GM21381 (cell line): ENCODE measurements around the gene AQP2.
"Not testable (repeated sequence)": the region's sequence is repeated elsewhere in the genome, so short reads cannot be mapped to it uniquely, and the experiment has no call there.

Experiments
- ATAC-seq: cut with Tn5 transposase; IDR thresholded peaks from one replicate; pipeline ENCODE4 v1.9.1; 2021; ENCODE audit warnings: mild to moderate bottlenecking, moderate library complexity; ENCODE audit not compliant: unreplicated experiment

Gene AQP2

DNA sequence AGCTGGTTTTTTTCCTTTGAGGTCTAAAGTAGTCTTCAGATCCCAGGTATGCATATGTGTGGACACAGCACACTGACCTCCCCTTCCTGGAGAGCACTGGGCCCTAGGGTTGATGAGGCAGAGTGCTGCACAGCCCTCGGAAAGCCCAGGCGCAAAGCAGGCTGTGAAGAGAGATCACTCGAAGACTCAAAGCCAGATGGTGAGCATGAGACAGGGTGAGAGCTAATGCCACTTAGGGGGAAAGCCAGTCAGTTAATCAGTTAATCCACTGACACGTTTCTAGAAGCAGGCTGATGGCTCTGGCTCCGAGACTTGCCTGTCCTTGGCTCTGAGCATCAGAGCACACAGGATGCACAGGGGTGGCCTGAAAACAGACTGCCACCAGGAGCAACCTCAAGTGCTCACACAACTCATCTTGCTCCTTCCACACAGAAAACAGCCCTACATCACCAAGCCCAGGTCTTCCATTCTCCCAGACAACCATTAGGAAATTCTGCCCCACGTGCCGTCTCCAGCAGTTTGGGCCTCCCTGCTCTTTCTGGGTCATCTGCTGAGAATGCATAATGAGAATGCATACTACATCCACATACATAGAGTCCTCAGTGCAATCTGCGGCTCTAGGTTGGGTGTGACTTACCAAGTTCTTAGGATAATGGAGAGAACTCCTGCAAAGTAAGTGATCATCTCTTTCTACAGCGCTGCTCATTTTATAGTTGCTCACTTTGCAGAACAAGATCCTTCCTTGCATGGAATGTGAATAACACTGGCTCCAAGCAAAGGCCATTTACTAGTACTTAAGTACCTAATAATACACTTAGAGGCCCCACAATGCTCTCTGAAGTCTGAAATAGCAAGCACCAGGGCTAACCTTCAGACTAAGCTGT, 34.2 kb downstream of the AQP2 start:
- ATAC-seq = no peak

DNA sequence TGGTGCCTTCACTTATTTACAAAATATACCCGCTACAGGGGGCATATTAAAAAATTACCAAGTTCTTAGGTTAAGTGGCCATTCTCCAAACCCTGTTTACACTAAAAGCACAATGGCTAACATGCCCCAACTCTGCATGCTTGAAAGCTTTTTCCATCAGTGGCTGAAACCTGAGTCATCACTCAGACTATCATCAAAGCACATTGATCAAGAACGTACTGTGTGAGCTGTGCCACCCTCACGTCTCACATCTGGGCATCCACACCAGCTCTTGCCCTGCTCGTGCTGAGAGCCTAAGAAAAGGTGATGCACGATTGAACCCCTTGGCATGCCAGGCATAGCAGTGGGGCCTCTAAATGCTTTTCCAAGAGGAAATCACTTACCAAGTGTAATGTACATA, 35.4 kb downstream of the AQP2 start:
- no peak for ATAC-seq

DNA sequence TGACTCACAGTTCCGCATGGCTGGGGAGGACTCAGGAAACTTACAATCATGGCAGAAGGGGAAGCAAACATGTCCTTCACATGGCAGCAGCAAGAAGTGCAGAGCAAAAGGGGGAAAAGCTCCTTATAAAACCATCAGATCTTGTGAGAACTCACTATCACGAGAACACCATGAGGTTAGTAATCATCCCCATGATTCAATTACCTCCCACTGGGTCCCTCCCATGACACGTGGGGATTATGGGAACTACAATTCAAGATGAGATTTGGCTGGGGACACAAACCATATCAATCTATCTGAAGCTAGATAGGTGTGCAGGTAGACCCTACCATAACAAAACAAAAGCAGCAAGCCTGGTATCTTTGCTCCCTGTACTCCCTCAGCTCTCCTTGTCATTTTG, 35.9 kb downstream of the AQP2 start:
- ATAC-seq = not testable (repeated sequence)

DNA sequence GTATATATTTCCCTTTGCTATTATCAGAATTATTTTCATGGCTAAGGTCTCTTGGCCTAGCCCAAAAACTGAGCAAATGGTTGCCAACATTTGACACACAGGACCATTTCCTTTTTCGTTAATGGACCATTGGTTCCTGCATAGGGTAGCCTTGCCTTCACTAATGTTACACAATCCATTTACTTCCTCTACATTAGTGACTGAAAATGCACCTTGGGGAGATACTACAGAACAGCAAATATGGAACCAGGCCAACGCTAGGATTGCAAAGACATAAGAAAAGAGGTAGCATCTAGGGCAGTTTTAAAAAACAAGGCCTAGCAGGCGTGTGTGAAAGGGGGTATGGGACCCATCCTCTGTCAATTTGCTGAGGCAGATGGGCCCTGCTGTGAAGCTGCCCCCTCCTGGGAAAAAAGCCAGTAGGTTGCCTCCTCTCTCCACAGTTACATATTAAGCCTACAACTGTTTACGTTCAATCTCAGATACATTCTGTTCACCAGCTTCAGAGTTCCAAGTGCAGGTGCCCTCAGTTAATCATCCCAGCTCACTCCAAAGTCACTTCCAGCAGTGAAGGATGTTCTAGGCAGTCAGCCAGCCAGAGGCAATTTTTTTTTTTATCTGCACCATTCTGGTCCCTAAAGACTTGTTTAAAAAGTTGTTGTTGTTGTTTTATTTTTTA, 37.2 kb downstream of the AQP2 start:
- ATAC-seq = no peak

DNA sequence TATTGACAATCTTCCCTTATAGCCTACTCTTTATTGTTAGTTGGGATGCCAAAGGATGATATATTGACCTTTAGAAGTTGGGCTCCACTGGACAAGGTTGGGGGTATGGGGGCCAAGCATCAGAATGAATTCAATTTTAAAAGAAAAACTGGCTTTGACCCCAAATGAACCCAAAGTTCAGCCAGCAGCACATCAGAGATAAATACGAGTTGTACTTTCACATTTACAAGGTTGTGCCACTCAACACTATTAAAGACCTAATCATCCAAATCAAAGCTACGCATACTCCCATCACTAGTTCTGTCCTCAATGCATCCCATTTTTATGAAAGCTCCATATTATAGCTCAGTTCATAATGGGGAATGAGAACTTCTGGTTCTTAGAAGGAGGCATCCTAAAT, 38.9 kb downstream of the AQP2 start:
- not testable (repeated sequence) for ATAC-seq

DNA sequence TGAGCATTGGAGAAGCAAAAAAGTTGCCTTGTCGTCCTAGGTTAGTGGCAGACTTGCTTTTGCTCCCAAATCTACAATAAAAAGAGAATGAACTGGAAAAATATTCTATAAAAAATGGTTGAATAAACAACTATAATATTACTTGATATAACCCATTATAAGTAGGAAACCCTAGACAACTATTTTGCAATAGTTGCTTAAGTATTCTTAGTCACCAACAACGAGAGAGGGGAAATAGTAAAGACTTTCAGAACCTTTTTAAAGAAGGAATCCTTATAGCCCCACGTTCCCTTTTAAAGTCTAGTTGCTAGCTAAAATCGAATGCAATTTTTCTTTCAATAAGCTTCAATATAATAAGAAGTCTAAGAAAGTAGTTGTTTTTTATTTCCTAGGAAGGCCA, 39.7 kb downstream of the AQP2 start:
- ATAC-seq = no peak

DNA sequence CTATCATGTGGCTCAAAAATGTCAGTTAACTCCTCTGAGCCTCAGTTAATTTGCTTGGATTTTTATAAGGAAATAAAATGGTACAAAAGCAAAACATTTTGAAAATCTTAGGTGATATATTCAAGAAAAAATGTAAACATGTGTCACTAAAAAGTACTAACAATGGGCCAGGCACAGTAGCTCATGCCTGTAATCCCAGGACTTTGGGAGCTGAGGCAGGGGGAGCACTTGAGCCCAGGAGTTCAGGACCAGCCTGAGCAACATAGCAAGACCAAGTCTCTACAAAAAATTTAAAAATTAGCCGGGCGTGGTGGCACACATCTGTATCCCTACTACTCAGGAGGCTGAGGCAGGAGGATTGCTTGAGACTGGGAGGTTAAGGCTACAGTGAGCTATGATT, 47.9 kb downstream of the AQP2 start:
- no peak for ATAC-seq

DNA sequence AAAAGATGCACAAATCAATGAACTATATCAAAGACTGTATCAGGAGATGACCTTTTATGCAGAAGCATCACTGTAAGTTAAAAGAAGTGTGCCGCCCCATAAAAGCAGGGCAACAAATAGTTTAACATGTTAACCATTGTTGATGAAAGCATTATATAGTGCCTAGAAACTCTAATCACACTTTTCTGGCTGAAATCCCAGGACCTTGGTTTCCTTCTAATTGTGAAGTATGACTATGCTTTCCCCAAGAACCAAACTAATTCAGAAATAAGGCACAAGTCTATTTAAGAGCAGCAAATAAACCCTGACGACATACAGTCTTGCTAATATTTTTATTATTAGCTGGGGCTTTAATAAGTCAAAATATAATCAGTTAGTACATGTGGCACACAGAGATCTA, 53.1 kb downstream of the AQP2 start:
- ATAC-seq = no peak

DNA sequence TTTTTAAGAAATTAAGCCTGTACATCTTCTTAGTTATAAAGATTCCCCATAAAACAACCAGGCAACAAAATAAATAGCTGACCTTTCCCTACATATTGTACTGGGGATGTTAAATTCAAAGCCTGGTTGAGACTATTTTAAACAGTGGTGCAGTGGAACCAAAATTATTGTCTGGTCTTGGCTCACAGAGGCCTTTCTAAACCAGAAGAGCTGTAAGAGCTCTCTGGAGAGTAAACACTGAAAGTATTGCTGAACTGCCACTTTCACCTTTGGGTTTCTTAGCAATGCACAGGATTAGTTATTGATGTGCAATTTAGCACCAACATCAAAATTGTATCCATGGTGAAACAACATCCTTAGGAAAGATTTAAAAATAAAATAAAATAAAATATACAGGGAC, 54.2 kb downstream of the AQP2 start:
- no peak for ATAC-seq

DNA sequence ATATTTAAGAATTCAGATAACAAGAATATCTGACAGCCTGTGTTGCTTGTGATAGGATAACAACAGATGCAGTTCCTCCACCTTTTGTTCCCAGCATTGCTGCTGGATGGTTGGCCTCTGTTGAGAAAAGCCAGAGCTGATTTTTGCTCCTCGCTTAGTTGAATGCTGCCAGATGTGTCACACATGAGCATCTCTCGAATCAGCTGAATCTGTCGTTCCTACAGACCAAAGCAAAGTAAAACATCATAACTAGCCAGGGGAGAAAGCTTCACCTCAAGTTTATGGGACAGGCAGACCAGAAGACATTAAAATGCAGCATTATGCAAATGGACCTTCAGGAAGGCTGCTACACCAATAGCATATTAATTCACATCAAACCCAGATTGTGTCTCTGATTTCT, 54.6 kb downstream of the AQP2 start:
- ATAC-seq = no peak

DNA sequence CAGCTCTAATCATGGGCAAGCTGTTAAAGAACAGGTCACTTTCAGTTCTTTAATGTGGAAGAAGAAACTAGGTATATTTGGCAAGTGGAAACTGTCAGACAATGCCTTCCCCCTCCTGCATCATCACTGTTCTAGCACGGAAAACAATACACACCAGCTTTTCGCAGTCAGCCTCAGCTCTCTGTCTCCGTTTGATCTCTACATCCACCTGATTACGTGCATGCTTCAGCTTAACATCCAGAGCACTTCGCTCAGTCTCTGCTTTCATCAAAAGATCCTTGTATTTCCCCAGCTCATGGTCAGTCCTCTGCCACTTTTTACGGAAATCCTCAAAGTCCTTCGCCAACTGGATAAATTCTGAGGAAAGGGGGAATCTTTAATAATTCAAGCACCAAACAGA, 55.7 kb downstream of the AQP2 start:
- no peak for ATAC-seq

DNA sequence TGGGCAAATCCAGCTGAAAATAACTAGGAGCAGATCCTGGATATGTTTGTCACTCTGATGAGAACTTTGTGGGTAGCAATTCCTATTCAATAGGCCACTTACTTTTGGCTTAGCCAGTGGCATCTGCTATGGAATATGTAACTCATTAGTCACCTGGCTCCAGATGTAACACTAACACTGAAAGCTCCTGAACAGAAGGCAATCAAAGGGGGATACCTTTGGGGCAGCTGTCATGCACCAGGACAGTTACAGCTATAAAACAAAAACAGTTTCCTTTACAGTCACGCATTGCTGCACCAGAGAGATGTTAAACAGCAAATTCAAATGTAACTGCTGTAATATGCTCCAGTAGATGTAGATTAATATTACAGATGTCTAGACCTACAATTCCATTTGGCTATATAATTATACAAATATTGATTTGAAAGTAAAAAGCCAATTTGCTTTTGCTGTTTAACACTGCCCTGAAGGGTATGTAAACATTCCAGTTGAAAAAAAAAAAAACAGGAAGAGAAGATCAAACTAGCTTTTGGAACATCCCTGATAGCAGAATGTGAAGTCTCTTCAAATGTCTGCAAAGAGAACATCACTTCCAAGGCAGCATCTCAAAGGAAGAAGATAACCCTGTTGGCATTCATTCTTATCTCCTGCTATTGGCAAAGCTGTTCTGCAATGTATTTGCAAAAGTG, 56.4 kb downstream of the AQP2 start:
- ATAC-seq = no peak
